ENCODE results near the gene CLRN1.

Gene CLRN1

DNA sequence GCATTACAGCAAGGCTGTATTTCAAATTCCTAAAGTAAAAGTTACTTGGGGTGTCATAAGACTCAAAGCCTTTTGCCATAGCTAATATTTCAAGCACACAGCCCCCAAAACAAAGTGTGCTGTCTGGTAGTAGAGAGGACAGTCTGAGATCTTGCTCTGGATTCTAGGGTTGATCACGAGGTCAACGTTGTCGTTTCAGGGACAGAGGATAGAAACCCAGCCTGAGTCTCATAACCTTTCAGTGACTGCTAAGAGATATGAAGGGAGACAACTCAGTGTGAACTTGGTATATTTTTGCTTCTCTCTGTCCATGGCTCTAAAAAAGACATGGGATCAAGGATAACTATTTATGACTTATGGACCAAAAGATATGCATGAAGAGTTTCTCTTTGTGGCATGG lies 41.7 kb downstream of the CLRN1 start:
- no peak overlapping the region for H3K9ac ChIP-seq (ENCODE audit: low read length)
- no peaks in the 10 kb centered on the region for H3K36me3 ChIP-seq (ENCODE audit: control insufficient read depth, insufficient read depth, low read length)
- H3K4me1 ChIP-seq (ENCODE audit: control insufficient read depth, insufficient read depth, low read length) = no peaks in the 10 kb centered on the region
- no peak overlapping the region for H3K4me3 ChIP-seq (ENCODE audit: low read length)
- no peaks in the 10 kb centered on the region for H3K27me3 ChIP-seq (ENCODE audit: control insufficient read depth, insufficient read depth, low read length)
- no peak overlapping the region for H3K27ac ChIP-seq (ENCODE audit: low read depth, low read length)

DNA sequence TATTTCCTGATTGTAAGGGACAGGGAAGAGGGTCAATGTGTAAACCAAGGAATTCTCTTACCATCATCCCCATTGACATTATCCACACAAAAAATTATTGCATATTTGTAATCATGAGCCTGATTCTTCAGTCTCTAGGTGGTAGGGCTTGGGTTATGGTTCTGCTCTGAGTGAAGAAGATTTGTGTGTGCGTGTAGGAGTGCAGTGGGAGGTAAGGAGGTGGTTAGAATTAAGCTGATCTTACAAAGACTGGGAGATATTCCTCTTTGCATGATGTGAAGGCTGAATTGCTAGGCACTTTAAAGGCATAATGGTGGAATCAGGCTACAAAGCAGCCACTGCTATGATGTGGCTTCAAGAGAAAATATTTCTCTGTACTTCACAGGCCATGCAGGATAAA lies 44.3 kb downstream of the CLRN1 start:
- Histone ChIP-seq H3K27ac (ENCODE audit: low read depth, low read length) (no peak overlapping the region), H3K4me1 (ENCODE audit: control insufficient read depth, insufficient read depth, low read length) (no peaks in the 10 kb centered on the region), H3K4me3 (ENCODE audit: low read length) (no peak overlapping the region), H3K9ac (ENCODE audit: low read length) (no peak overlapping the region), H3K27me3 (ENCODE audit: control insufficient read depth, insufficient read depth, low read length) (no peaks in the 10 kb centered on the region), H3K36me3 (ENCODE audit: control insufficient read depth, insufficient read depth, low read length) (no peaks in the 10 kb centered on the region)

DNA sequence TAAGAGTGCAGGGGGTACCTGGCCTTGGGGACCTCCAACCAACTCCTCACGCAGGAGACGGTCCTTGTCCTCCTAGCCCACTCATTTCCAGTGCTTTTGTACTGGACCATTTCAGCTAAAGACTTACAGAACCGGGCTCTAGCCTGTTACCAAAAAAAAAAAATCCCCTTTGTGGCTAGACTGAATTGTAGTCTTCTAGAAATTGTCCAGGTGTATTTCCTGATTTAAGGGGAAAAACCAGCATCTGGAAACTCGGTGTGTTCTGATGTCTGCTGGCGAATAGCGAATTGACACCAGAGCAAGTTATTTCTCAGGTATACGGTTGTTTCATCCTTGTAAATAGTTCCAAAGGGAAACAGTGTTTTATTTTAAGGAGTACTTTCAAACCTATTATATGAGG lies 46.2 kb downstream of the CLRN1 start:
- Histone ChIP-seq H3K27ac (ENCODE audit: low read depth, low read length) (no peak overlapping the region), H3K9ac (ENCODE audit: low read length) (no peak overlapping the region), H3K4me3 (ENCODE audit: low read length) (no peak overlapping the region)

DNA sequence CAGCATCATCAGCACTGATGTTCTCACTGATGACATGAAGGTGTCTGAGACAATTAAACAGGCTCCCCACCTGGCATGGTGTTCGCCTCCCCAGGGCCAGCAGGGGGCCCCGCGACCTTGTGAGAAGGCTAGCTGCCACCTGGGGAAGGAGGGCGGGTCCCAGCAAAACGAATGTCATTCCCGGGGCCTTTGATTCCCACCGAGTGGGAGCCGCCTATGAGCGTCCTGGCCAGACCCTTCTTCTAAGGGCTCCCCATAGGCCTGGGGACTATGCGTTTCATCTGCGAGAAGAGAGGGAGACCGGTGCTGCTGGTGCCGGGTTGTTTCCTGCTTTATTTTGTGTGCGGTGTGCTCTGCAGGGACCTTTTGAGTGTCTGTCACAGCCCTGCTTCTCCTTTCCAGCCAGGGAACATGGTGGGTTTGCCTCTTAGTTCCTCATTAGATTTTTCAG lies 46.8 kb downstream of the CLRN1 start:
- H3K4me1 ChIP-seq (ENCODE audit: control insufficient read depth, insufficient read depth, low read length) = no peaks in the 10 kb centered on the region
- no peak overlapping the region for H3K9ac ChIP-seq (ENCODE audit: low read length)
- H3K27me3 ChIP-seq (ENCODE audit: control insufficient read depth, insufficient read depth, low read length) = no peaks in the 10 kb centered on the region
- H3K4me3 ChIP-seq (ENCODE audit: low read length) = no peak overlapping the region
- no peaks in the 10 kb centered on the region for H3K36me3 ChIP-seq (ENCODE audit: control insufficient read depth, insufficient read depth, low read length)
- H3K27ac ChIP-seq (ENCODE audit: low read depth, low read length) = no peak overlapping the region

More for the DNA sequence above, 46.2 kb downstream of the CLRN1 start:
- H3K4me1 ChIP-seq (ENCODE audit: control insufficient read depth, insufficient read depth, low read length) = no peaks in the 10 kb centered on the region
- no peaks in the 10 kb centered on the region for H3K27me3 ChIP-seq (ENCODE audit: control insufficient read depth, insufficient read depth, low read length)
- H3K36me3 ChIP-seq (ENCODE audit: control insufficient read depth, insufficient read depth, low read length) = no peaks in the 10 kb centered on the region

DNA sequence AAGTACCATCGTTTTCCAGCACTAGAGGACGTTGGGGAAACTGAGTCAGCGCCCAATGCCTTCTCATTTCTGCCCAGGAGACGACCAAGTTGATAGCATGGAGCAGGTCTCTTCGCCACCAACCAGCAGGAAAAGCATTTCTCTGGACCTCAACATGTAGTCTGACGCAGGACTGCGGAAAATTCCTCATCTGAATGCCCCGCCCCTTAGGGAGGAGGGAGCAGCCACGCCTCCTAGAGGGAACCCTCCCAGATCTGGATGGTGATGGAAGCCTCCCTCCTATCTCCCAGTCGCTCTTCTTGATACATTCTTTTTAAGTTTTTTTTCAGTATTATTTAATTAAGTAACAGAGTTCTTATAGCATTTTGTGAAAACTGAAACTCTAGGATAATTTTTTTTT lies 49.9 kb downstream of the CLRN1 start:
- Histone ChIP-seq H3K4me3 (ENCODE audit: low read length) (no peak overlapping the region), H3K27ac (ENCODE audit: low read depth, low read length) (no peak overlapping the region), H3K36me3 (ENCODE audit: control insufficient read depth, insufficient read depth, low read length) (no peaks in the 10 kb centered on the region), H3K9ac (ENCODE audit: low read length) (no peak overlapping the region), H3K4me1 (ENCODE audit: control insufficient read depth, insufficient read depth, low read length) (no peaks in the 10 kb centered on the region), H3K27me3 (ENCODE audit: control insufficient read depth, insufficient read depth, low read length) (no peaks in the 10 kb centered on the region)

DNA sequence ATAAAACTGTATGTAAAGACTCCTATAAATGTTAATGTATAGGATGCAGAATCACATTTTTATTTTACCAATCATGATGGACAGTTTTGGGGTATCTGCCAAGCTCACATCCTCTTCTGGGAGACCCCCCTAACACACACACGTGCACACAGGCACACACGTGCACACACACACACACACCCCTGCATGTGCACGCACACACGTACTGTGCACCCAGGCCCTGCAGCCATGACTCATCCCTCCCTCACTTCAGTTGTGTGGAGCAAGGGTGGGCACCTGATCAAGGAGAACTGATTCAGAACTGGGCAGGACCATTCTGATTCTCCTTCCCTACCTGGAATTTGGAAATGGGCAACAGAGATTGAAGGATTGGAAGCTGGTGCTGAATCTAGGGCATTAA lies 51.3 kb downstream of the CLRN1 start:
- Histone ChIP-seq H3K27ac (ENCODE audit: low read depth, low read length) (no peak overlapping the region), H3K27me3 (ENCODE audit: control insufficient read depth, insufficient read depth, low read length) (no peaks in the 10 kb centered on the region), H3K4me3 (ENCODE audit: low read length) (no peak overlapping the region), H3K36me3 (ENCODE audit: control insufficient read depth, insufficient read depth, low read length) (no peaks in the 10 kb centered on the region), H3K4me1 (ENCODE audit: control insufficient read depth, insufficient read depth, low read length) (no peaks in the 10 kb centered on the region), H3K9ac (ENCODE audit: low read length) (no peak overlapping the region)

DNA sequence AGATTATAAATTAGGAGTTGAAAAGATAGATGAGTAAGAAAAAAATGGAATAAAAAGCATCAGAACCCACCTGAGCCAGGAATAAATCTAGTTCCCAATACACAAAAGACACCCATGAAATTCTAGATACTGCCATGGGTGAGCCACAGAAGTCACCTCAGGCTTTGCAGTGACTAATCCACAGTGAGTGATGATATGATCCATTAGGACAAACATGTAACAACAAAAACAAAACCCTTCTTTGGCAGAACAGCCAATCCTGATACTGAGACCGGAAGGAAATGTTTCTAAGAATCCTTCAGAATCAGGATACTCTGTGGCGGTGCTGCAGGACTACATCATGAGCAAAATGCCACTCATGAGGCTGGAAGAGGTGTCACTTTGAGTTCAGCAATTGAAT lies 52.3 kb downstream of the CLRN1 start:
- Histone ChIP-seq H3K36me3 (ENCODE audit: control insufficient read depth, insufficient read depth, low read length) (no peaks in the 10 kb centered on the region), H3K4me3 (ENCODE audit: low read length) (no peak overlapping the region), H3K4me1 (ENCODE audit: control insufficient read depth, insufficient read depth, low read length) (no peaks in the 10 kb centered on the region), H3K27ac (ENCODE audit: low read depth, low read length) (no peak overlapping the region), H3K9ac (ENCODE audit: low read length) (no peak overlapping the region), H3K27me3 (ENCODE audit: control insufficient read depth, insufficient read depth, low read length) (no peaks in the 10 kb centered on the region)

DNA sequence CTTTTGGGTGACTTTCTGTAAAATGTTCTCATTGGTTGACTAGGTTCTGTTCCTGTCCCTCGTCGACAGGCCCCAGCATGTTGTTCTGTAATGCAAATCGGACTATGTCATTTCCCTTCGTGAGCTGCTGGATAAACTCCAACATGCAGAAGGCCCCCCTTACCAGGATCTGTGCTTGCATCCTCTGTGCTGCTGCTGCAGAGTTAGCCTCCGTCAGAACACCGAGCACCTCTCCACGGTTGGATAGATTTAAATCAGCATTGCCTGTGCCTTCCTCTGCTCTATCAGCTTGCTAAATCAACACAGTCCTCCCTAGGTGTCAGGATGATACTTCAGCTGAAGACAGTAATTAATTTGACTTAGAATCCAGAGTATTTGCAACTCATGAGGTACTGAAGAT lies 54.6 kb downstream of the CLRN1 start:
- Histone ChIP-seq H3K4me1 (ENCODE audit: control insufficient read depth, insufficient read depth, low read length) (no peaks in the 10 kb centered on the region), H3K4me3 (ENCODE audit: low read length) (no peak overlapping the region), H3K36me3 (ENCODE audit: control insufficient read depth, insufficient read depth, low read length) (no peaks in the 10 kb centered on the region), H3K9ac (ENCODE audit: low read length) (no peak overlapping the region), H3K27me3 (ENCODE audit: control insufficient read depth, insufficient read depth, low read length) (no peaks in the 10 kb centered on the region), H3K27ac (ENCODE audit: low read depth, low read length) (no peak overlapping the region)

DNA sequence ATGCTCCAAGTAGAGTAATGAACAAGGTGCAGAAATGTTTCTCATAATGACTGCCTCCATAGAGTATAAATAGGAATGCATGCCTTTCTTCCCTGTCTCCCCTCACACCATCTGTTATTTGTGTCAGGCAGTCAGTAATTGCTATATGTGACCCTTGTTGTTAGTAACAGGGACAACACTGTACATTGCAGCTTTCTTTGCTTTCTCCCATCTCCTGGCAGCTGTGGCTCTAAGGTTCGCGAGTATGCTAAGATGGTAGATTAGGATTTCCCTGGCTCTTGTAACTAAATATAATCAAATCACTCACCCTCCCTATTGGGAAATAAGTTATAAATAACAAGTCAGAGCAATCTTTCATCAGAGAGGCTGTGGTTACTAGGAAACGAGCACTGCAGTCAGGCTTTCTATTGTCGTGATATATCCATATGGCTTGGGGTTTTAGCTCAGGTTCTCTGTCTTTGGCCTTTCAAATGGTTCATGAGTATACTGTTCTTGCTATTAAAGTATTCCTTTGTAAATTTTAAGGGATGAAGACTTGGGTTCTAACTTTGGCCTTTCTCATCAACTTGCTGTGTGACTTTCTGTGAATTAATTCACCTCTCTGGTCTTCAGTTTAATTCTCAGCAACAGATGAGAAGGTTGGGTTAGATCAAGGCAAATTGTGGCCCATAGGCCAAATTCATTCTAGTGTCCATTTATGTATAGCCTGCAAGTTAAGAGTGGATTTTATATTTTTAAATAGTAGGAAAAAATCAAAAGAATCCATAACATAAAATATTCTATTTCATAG lies 59.2 kb downstream of the CLRN1 start:
- H3K27ac ChIP-seq (ENCODE audit: low read depth, low read length) = no peak overlapping the region
- no peaks in the 10 kb centered on the region for H3K4me1 ChIP-seq (ENCODE audit: control insufficient read depth, insufficient read depth, low read length)
- H3K4me3 ChIP-seq (ENCODE audit: low read length) = no peak overlapping the region
- no peaks in the 10 kb centered on the region for H3K36me3 ChIP-seq (ENCODE audit: control insufficient read depth, insufficient read depth, low read length)
- H3K27me3 ChIP-seq (ENCODE audit: control insufficient read depth, insufficient read depth, low read length) = no peaks in the 10 kb centered on the region
- no peak overlapping the region for H3K9ac ChIP-seq (ENCODE audit: low read length)

DNA sequence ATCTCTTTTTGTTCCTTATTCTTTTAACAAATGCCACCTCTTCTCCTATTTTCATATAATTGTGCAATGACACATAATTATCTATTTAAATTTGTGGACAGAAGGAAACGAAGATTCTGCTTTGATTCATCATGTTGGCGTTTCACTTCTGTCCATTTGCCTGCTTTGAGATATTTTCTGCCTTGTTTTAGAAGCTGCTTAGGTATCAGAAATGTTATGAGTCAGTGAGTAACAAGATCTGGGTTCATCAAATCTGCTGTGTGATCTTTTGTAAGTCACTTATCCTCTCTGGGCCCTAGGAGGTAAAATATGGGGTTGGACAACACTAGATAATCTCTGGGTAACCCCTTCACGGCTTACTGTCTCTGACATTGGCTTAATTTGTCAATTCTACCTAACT lies 60.0 kb downstream of the CLRN1 start:
- Histone ChIP-seq H3K36me3 (ENCODE audit: control insufficient read depth, insufficient read depth, low read length) (no peaks in the 10 kb centered on the region), H3K9ac (ENCODE audit: low read length) (no peak overlapping the region), H3K4me3 (ENCODE audit: low read length) (no peak overlapping the region), H3K4me1 (ENCODE audit: control insufficient read depth, insufficient read depth, low read length) (no peaks in the 10 kb centered on the region), H3K27me3 (ENCODE audit: control insufficient read depth, insufficient read depth, low read length) (no peaks in the 10 kb centered on the region), H3K27ac (ENCODE audit: low read depth, low read length) (no peak overlapping the region)

DNA sequence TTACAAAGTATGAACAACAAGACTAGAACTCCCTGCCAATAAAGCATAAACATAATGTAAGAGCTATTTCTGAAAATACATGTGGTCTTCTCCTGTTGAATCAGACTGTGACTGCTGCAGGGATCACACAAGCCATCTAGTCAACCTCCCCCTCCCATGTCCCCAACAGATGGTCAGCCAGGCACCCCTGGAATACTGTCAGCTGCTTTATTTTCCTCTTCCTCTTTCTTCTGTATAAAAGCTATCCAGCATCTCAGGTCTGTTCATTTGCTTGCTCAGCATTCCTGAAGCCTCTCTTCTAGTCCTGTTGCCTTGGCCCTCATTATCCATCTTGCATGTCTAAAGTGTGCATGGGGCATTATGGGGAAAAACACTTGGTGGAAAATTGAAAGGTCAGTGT lies 60.8 kb downstream of the CLRN1 start:
- Histone ChIP-seq H3K27ac (ENCODE audit: low read depth, low read length) (no peak overlapping the region), H3K4me3 (ENCODE audit: low read length) (no peak overlapping the region), H3K4me1 (ENCODE audit: control insufficient read depth, insufficient read depth, low read length) (no peaks in the 10 kb centered on the region), H3K9ac (ENCODE audit: low read length) (no peak overlapping the region), H3K36me3 (ENCODE audit: control insufficient read depth, insufficient read depth, low read length) (no peaks in the 10 kb centered on the region), H3K27me3 (ENCODE audit: control insufficient read depth, insufficient read depth, low read length) (no peaks in the 10 kb centered on the region)

DNA sequence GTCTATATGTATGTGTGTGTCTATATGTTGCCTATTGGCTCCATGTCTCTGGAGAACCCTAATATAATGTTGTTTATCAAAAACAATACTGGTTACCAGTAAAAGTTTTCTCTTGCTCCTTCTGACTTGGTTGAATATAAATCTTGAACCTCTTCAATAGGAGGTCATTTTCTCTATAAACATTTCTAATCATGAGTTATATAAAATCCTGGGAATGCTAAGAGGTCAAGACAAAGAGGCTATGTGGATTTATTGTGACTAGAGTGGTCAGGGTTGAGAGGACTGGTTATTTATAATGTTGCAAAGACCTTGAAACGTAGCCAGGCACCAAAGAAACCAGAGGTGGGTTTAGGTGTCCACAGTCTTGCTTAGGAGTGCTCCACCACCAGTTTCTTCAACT lies 66.1 kb downstream of the CLRN1 start:
- no peak overlapping the region for H3K4me3 ChIP-seq (ENCODE audit: low read length)
- no peaks in the 10 kb centered on the region for H3K36me3 ChIP-seq (ENCODE audit: control insufficient read depth, insufficient read depth, low read length)
- no peaks in the 10 kb centered on the region for H3K4me1 ChIP-seq (ENCODE audit: control insufficient read depth, insufficient read depth, low read length)
- H3K27me3 ChIP-seq (ENCODE audit: control insufficient read depth, insufficient read depth, low read length) = no peaks in the 10 kb centered on the region
- no peak overlapping the region for H3K9ac ChIP-seq (ENCODE audit: low read length)
- no peak overlapping the region for H3K27ac ChIP-seq (ENCODE audit: low read depth, low read length)

DNA sequence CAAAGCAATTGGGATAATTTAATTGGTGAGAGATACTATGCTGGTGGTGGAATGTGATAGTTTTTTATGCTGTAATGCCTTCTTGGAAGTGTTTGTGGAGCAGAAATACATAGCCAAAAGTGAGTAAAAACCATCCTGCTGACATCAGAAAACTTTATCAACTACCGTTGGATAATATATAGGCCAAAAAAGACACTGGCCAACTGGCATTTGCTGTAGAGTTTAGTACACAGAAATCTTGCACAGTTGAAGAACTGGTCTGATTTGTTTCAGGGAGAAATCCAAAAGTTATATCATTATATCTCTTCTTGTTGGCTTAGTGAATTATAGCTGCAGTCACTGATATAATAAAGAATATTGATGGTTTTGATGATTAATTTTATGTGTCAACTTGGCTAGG lies 66.8 kb downstream of the CLRN1 start:
- no peak overlapping the region for H3K4me3 ChIP-seq (ENCODE audit: low read length)
- no peaks in the 10 kb centered on the region for H3K36me3 ChIP-seq (ENCODE audit: control insufficient read depth, insufficient read depth, low read length)
- H3K27ac ChIP-seq (ENCODE audit: low read depth, low read length) = no peak overlapping the region
- no peak overlapping the region for H3K9ac ChIP-seq (ENCODE audit: low read length)
- H3K4me1 ChIP-seq (ENCODE audit: control insufficient read depth, insufficient read depth, low read length) = no peaks in the 10 kb centered on the region
- H3K27me3 ChIP-seq (ENCODE audit: control insufficient read depth, insufficient read depth, low read length) = no peaks in the 10 kb centered on the region
